Measurements from ENCODE around the gene PRR5L. TPM values are rescaled to one million over a fixed set of nuclear protein-coding genes. Genes with fewer than 3 reads are reported as not detected.
A peak's percentile ranks its signal among the peaks of the same experiment; 100 is the strongest.

Gene PRR5L
- polyA plus RNA-seq, 4 donors, result 5.6 to 62.2 (median 10.4) TPM

DNA sequence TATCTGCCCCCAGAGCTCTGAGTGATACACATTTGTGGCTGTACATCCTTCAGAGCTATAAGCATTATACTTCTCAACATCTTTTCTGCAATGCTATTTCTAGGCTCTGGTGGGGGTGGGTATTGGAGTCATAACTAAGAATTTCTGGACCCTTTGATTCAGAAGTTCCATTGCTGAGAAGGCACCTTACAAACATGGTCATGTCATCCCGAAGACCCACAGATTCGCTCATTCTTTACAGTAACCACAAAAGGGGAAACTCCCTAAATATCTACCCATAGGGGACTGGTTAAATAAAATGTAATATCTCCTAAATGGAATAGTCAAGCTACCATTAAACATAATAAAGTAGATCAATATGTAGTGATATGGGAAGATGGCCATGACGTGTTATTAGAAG, 98.8 kb downstream of the PRR5L start:
- 82 to 93% (median 90%) methylated on average over 3 of the region's 3 CpGs for WGBS, 3 donors
- peaks cover 0 to 14% (median 1%) of the 10 kb centered on the region in 3 donors for H3K4me1 ChIP-seq (ENCODE audit: control insufficient read depth in 3 of 3, insufficient read depth in 2 of 3, low read depth in 1 of 3, low read length in 2 of 3)
- H3K27ac ChIP-seq (ENCODE audit: low read depth in 1 of 3, low read length in 2 of 3), result no peak overlapping the region
- H3K36me3 ChIP-seq (ENCODE audit: control insufficient read depth in 3 of 3, insufficient read depth in 2 of 3, low read depth in 1 of 3, low read length in 3 of 3), result peaks cover 0 to 33% (median 0%) of the 10 kb centered on the region in 3 donors
- no peaks in the 10 kb centered on the region for H3K27me3 ChIP-seq (ENCODE audit: control insufficient read depth in 3 of 3, insufficient read depth in 3 of 3, low read length in 3 of 3)
- H3K9me3 ChIP-seq (ENCODE audit: control insufficient read depth in 2 of 2, insufficient read depth in 1 of 2, low read depth in 1 of 2, low read length in 1 of 2), result no peaks in the 10 kb centered on the region
- DNase-seq (no peak), FAIRE-seq (no peak)
- H3K4me3 ChIP-seq (ENCODE audit: low read depth in 1 of 3, low read length in 3 of 3), result no peak overlapping the region

GRCh38 chr11:36395978-36396736, 100.1 kb downstream of the PRR5L start:
- Histone ChIP-seq H3K36me3 (ENCODE audit: control insufficient read depth in 3 of 3, insufficient read depth in 2 of 3, low read depth in 1 of 3, low read length in 3 of 3) (peaks cover 0 to 43% (median 0%) of the 10 kb centered on the region in 3 donors), H3K4me1 (ENCODE audit: control insufficient read depth in 3 of 3, insufficient read depth in 2 of 3, low read depth in 1 of 3, low read length in 2 of 3) (peaks cover 0 to 26% (median 3%) of the 10 kb centered on the region in 3 donors), H3K27ac (ENCODE audit: low read depth in 1 of 3, low read length in 2 of 3) (no peak overlapping the region), H3K9me3 (ENCODE audit: control insufficient read depth in 2 of 2, insufficient read depth in 1 of 2, low read depth in 1 of 2, low read length in 1 of 2) (no peaks in the 10 kb centered on the region), H3K4me3 (ENCODE audit: low read depth in 1 of 3, low read length in 3 of 3) (no peak overlapping the region), H3K27me3 (ENCODE audit: control insufficient read depth in 3 of 3, insufficient read depth in 3 of 3, low read length in 3 of 3) (no peaks in the 10 kb centered on the region)
- WGBS, 3 donors, result 88 to 94% (median 89%) methylated on average over 11 of the region's 11 CpGs
- FAIRE-seq (no peak), DNase-seq (no peak)

DNA sequence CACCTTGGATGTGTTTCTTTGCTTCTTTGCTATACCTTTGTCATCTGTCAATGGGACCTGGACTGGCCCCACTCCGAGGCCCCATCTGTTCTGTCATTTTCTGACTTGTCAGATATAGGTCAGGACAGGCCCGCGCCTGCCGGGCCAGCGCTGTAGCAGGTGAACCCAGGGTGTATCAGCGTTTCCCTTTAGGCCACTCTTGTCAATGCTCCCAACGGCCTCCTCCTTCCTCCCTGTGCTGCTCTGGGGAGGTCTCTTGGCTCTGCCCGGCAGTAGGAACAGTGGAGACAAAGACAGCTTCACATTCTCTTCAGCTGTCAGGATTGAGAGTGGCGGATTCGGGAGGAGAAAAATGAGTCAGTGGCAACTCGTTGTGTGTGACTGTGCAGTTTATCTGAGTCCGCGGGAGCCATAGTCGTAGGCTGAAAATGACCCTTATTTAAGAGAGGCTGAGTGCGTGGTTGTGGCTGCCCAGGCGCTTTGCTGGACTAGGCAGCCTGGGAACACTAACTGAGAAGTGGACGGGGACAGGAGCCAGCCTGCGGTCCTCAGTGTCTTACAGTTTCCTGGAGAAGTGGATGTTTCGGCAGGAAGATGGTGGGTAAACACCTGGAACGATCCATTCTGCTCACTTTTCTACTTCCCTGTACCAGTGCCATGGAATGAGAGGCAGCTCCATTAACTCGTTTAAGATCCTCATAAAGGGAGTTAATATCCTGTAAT, 102.3 kb downstream of the PRR5L start:
- 89 to 92% (median 89%) methylated on average over 21 of the region's 21 CpGs for WGBS, 3 donors
- peaks cover 0 to 36% (median 3%) of the 10 kb centered on the region in 3 donors for H3K4me1 ChIP-seq (ENCODE audit: control insufficient read depth in 3 of 3, insufficient read depth in 2 of 3, low read depth in 1 of 3, low read length in 2 of 3)
- peaks cover 0 to 54% (median 2%) of the 10 kb centered on the region in 3 donors for H3K36me3 ChIP-seq (ENCODE audit: control insufficient read depth in 3 of 3, insufficient read depth in 2 of 3, low read depth in 1 of 3, low read length in 3 of 3)
- H3K9me3 ChIP-seq (ENCODE audit: control insufficient read depth in 2 of 2, insufficient read depth in 1 of 2, low read depth in 1 of 2, low read length in 1 of 2), result no peaks in the 10 kb centered on the region
- peak overlapping the region in 1 of 3 donors; percentile 77 for H3K27ac ChIP-seq (ENCODE audit: low read depth in 1 of 3, low read length in 2 of 3)
- FAIRE-seq (no peak), DNase-seq (no peak)
- H3K4me3 ChIP-seq (ENCODE audit: low read depth in 1 of 3, low read length in 3 of 3), result no peak overlapping the region
- no peaks in the 10 kb centered on the region for H3K27me3 ChIP-seq (ENCODE audit: control insufficient read depth in 3 of 3, insufficient read depth in 3 of 3, low read length in 3 of 3)

DNA sequence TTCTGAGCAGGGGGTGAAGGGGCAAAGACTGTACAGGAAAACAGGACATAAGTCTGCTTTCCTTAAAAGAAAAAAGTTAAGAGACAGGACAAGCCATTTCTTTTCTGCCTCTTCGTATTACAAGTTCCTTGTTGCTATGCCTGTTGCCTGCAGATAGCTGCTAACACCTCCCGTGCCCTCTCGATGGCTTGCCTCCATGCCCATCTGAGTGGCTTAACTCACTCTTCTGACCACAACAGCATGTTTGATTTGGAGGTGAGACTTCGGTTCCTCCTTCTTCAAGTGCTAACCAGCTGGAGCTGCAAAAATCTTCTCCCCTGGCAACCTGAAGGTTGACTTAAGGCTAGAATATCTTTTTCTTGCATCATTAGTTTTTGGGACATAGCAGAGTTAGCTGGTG, 103.1 kb downstream of the PRR5L start:
- Histone ChIP-seq H3K27ac (ENCODE audit: low read depth in 1 of 3, low read length in 2 of 3) (peak overlapping the region in 1 of 3 donors; percentile 77), H3K4me3 (ENCODE audit: low read depth in 1 of 3, low read length in 3 of 3) (no peak overlapping the region), H3K36me3 (ENCODE audit: control insufficient read depth in 3 of 3, insufficient read depth in 2 of 3, low read depth in 1 of 3, low read length in 3 of 3) (peaks cover 0 to 58% (median 2%) of the 10 kb centered on the region in 3 donors), H3K9me3 (ENCODE audit: control insufficient read depth in 2 of 2, insufficient read depth in 1 of 2, low read depth in 1 of 2, low read length in 1 of 2) (no peaks in the 10 kb centered on the region), H3K4me1 (ENCODE audit: control insufficient read depth in 3 of 3, insufficient read depth in 2 of 3, low read depth in 1 of 3, low read length in 2 of 3) (peaks cover 0 to 39% (median 3%) of the 10 kb centered on the region in 3 donors), H3K27me3 (ENCODE audit: control insufficient read depth in 3 of 3, insufficient read depth in 3 of 3, low read length in 3 of 3) (no peaks in the 10 kb centered on the region)
- DNase-seq, result no peak
- FAIRE-seq, result no peak
- WGBS, 3 donors, result 90 to 92% (median 91%) methylated on average over 4 of the region's 4 CpGs

- H3K4me1 ChIP-seq (ENCODE audit: control insufficient read depth in 3 of 3, insufficient read depth in 2 of 3, low read depth in 1 of 3, low read length in 2 of 3), result peaks cover 0 to 39% (median 3%) of the 10 kb centered on the region in 3 donors
- peak overlapping the region in 1 of 3 donors; percentile 77 for H3K27ac ChIP-seq (ENCODE audit: low read depth in 1 of 3, low read length in 2 of 3)
- no peaks in the 10 kb centered on the region for H3K27me3 ChIP-seq (ENCODE audit: control insufficient read depth in 3 of 3, insufficient read depth in 3 of 3, low read length in 3 of 3)
- 88 to 94% (median 92%) methylated on average over 5 of the region's 5 CpGs for WGBS, 3 donors
- DNase-seq (peak in 1 of 2 donors; percentile 78), FAIRE-seq (no peak)
- peaks cover under 1 to 61% (median 2%) of the 10 kb centered on the region in 3 donors for H3K36me3 ChIP-seq (ENCODE audit: control insufficient read depth in 3 of 3, insufficient read depth in 2 of 3, low read depth in 1 of 3, low read length in 3 of 3)
- H3K4me3 ChIP-seq (ENCODE audit: low read depth in 1 of 3, low read length in 3 of 3), result no peak overlapping the region
- H3K9me3 ChIP-seq (ENCODE audit: control insufficient read depth in 2 of 2, insufficient read depth in 1 of 2, low read depth in 1 of 2, low read length in 1 of 2), result no peaks in the 10 kb centered on the region
These were observed 103.7 kb downstream of the PRR5L start for GRCh38 chr11:36399745-36400144.

DNA sequence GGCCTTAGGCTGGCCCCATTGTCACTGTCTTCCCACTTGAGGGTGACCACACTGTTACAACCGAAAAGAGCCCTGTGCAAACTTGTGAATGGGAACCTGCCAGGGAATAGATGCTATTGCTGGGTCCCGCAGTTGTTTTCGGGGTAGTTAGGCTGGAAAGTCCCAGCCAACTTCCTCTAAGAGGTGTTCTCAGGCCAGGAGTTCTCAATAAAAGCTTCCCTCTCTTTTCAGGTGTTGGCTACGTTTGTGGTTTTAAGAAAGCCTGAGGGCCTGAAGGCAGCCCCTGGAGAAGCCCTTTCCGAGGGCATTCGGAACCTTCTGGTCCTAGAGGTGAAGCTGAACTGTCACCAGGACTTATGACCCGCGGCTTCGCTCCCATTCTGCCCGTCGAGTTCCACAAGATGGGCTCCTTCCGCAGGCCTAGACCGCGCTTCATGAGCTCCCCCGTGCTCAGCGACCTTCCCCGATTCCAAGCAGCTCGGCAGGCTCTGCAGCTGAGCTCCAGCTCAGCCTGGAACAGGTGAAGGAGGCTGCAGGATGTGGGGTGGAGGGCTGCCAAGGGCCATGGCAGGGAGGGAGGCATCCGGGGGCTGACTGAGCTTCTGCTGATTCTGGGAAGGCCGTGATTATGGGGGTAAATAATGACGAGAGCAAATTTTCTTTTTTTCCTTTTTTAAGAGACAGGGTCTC, 104.8 kb downstream of the PRR5L start:
- peak overlapping the region in 1 of 3 donors; percentile 11 for H3K27ac ChIP-seq (ENCODE audit: low read depth in 1 of 3, low read length in 2 of 3)

GRCh38 chr11:36402568-36403170, 106.6 kb downstream of the PRR5L start:
- 79 to 90% (median 87%) methylated on average over 11 of the region's 11 CpGs for WGBS, 3 donors
- Histone ChIP-seq H3K9me3 (ENCODE audit: control insufficient read depth in 2 of 2, insufficient read depth in 1 of 2, low read depth in 1 of 2, low read length in 1 of 2) (no peaks in the 10 kb centered on the region), H3K4me3 (ENCODE audit: low read depth in 1 of 3, low read length in 3 of 3) (no peak overlapping the region), H3K36me3 (ENCODE audit: control insufficient read depth in 3 of 3, insufficient read depth in 2 of 3, low read depth in 1 of 3, low read length in 3 of 3) (peaks cover 2 to 60% (median 9%) of the 10 kb centered on the region in 3 donors), H3K27ac (ENCODE audit: low read depth in 1 of 3, low read length in 2 of 3) (peak overlapping the region in 1 of 3 donors; percentile 44), H3K4me1 (ENCODE audit: control insufficient read depth in 3 of 3, insufficient read depth in 2 of 3, low read depth in 1 of 3, low read length in 2 of 3) (peaks cover 0 to 39% (median 3%) of the 10 kb centered on the region in 3 donors), H3K27me3 (ENCODE audit: control insufficient read depth in 3 of 3, insufficient read depth in 3 of 3, low read length in 3 of 3) (no peaks in the 10 kb centered on the region)
- DNase-seq (no peak), FAIRE-seq (no peak)

More for the DNA sequence above, 104.8 kb downstream of the PRR5L start:
- Histone ChIP-seq H3K9me3 (ENCODE audit: control insufficient read depth in 2 of 2, insufficient read depth in 1 of 2, low read depth in 1 of 2, low read length in 1 of 2) (no peaks in the 10 kb centered on the region), H3K4me1 (ENCODE audit: control insufficient read depth in 3 of 3, insufficient read depth in 2 of 3, low read depth in 1 of 3, low read length in 2 of 3) (peaks cover 0 to 39% (median 3%) of the 10 kb centered on the region in 3 donors), H3K36me3 (ENCODE audit: control insufficient read depth in 3 of 3, insufficient read depth in 2 of 3, low read depth in 1 of 3, low read length in 3 of 3) (peaks cover 2 to 64% (median 6%) of the 10 kb centered on the region in 3 donors), H3K4me3 (ENCODE audit: low read depth in 1 of 3, low read length in 3 of 3) (no peak overlapping the region), H3K27me3 (ENCODE audit: control insufficient read depth in 3 of 3, insufficient read depth in 3 of 3, low read length in 3 of 3) (no peaks in the 10 kb centered on the region)
- no peak for DNase-seq
- WGBS, 3 donors, result 84 to 92% (median 86%) methylated on average over 21 of the region's 21 CpGs
- FAIRE-seq, result no peak

- Histone ChIP-seq H3K36me3 (ENCODE audit: control insufficient read depth in 3 of 3, insufficient read depth in 2 of 3, low read depth in 1 of 3, low read length in 3 of 3) (peaks cover 2 to 56% (median 9%) of the 10 kb centered on the region in 3 donors), H3K9me3 (ENCODE audit: control insufficient read depth in 2 of 2, insufficient read depth in 1 of 2, low read depth in 1 of 2, low read length in 1 of 2) (no peaks in the 10 kb centered on the region), H3K27me3 (ENCODE audit: control insufficient read depth in 3 of 3, insufficient read depth in 3 of 3, low read length in 3 of 3) (no peaks in the 10 kb centered on the region), H3K4me1 (ENCODE audit: control insufficient read depth in 3 of 3, insufficient read depth in 2 of 3, low read depth in 1 of 3, low read length in 2 of 3) (peaks cover 0 to 35% (median 3%) of the 10 kb centered on the region in 3 donors), H3K27ac (ENCODE audit: low read depth in 1 of 3, low read length in 2 of 3) (peak overlapping the region in 1 of 3 donors; percentile 44), H3K4me3 (ENCODE audit: low read depth in 1 of 3, low read length in 3 of 3) (no peak overlapping the region)
- 21 to 63% (median 38%) methylated on average over 1 of the region's 1 CpG for WGBS, 3 donors
- no peak for FAIRE-seq
- DNase-seq, result peak; percentile 75
These were observed 107.6 kb downstream of the PRR5L start for GRCh38 chr11:36403661-36404060.
